Liver (tissue), 9 donors: ENCODE results near the gene TPD52L2. TPM values are rescaled to one million over a fixed set of nuclear protein-coding genes. Genes with fewer than 3 reads are reported as not detected.
"Not testable (repeated sequence)": the region's sequence is repeated elsewhere in the genome, so short reads cannot be mapped to it uniquely, and the experiment has no call there.

Experiments used
- DNase-seq: peaks from one replicate; pipeline ENCODE4 v3.0.0-alpha.2; 2017; ENCODE audit warnings: low spot score
- H3K27ac ChIP-seq, 2 donors: one replicate each; pipeline ENCODE4 v1.7.0; 2013; ENCODE audit warnings: inconsistent platforms in 2 of 2, low read length in 2 of 2, control low read depth in 1 of 2, low read depth in 1 of 2, mild to moderate bottlenecking in 1 of 2
- H3K27me3 ChIP-seq, 4 donors: one replicate each; pipeline versions ENCODE4 v1.6.1 to v1.7.0; 2013; ENCODE audit warnings: low read length in 3 of 4, inconsistent platforms in 1 of 4, mild to moderate bottlenecking in 1 of 4, moderate library complexity in 1 of 4; ENCODE audit not compliant: control insufficient read depth in 4 of 4, insufficient read depth in 4 of 4
- H3K36me3 ChIP-seq, 4 donors: one replicate each; pipeline versions ENCODE4 v1.6.1 to v1.7.0; 2013; ENCODE audit warnings: low read length in 3 of 4, mild to moderate bottlenecking in 3 of 4, low read depth in 1 of 4, moderate library complexity in 1 of 4; ENCODE audit not compliant: control insufficient read depth in 4 of 4, insufficient read depth in 3 of 4
- H3K4me1 ChIP-seq, 4 donors: one replicate each; pipeline versions ENCODE4 v1.6.1 to v1.7.0; 2013; ENCODE audit warnings: low read length in 3 of 4, mild to moderate bottlenecking in 3 of 4, moderate library complexity in 1 of 4; ENCODE audit not compliant: control insufficient read depth in 4 of 4, insufficient read depth in 4 of 4
- H3K4me3 ChIP-seq, 3 donors: one replicate each; pipeline versions ENCODE4 v1.6.1 to v1.7.0; 2013; ENCODE audit warnings: low read length in 3 of 3, control low read depth in 1 of 3, low read depth in 1 of 3, mild to moderate bottlenecking in 1 of 3
- H3K9ac ChIP-seq, 2 donors: one replicate each; pipeline ENCODE4 v1.7.0; 2013; ENCODE audit warnings: low read length in 2 of 2, mild to moderate bottlenecking in 2 of 2, moderate library complexity in 2 of 2, control low read depth in 1 of 2, low read depth in 1 of 2
- H3K9me3 ChIP-seq, 4 donors: one replicate each; pipeline versions ENCODE4 v1.6.1 to v1.7.0; 2013; ENCODE audit warnings: low read length in 3 of 4; ENCODE audit not compliant: control insufficient read depth in 4 of 4
- HNF4A ChIP-seq, 2 donors: conservative IDR thresholded peaks; 2 replicates each; pipeline ENCODE4 v1.6.1; 2016; ENCODE audit warnings: antibody characterized with exemption in 2 of 2, mild to moderate bottlenecking in 2 of 2
- HNF4G ChIP-seq: IDR thresholded peaks from 2 replicates; pipeline ENCODE4 v1.6.1; 2016; ENCODE audit warnings: antibody characterized with exemption
- NR2F2 ChIP-seq: IDR thresholded peaks from 2 replicates; pipeline ENCODE4 v1.6.1; 2016; ENCODE audit warnings: antibody characterized with exemption
- SP1 ChIP-seq: IDR thresholded peaks from 2 replicates; pipeline ENCODE4 v1.6.1; 2018; ENCODE audit warnings: antibody characterized with exemption, mild to moderate bottlenecking
- TAF1 ChIP-seq: conservative IDR thresholded peaks from 2 replicates; pipeline ENCODE4 v1.6.1; 2016; ENCODE audit warnings: antibody characterized with exemption, mild to moderate bottlenecking
- WGBS: extraction: QIAGEN DNeasy Blood & Tissue Kit; methylation state at CpG from one replicate; pipeline ENCODE4 v1.1.7; 2013; 5-methylcytosine and 5-hydroxymethylcytosine counted together
- polyA plus RNA-seq, 2 donors: library from polyadenylated mRNA; stranded (reverse) in 1 of 2; unstranded in 1 of 2; fragments of 200-250 nt in 1 of 2; fragments of >200 nt in 1 of 2; fragmentation: Nextera tagmentation in 1 of 2; extraction: Ambion mirVana in 1 of 2; gene quantifications; one replicate each; pipeline versions ENCODE4 v1.2.1 to v1.2.3, GENCODE V29; 2013 to 2015
- total RNA-seq, 2 donors: library from RNA; depleted of rRNA; stranded (reverse); fragments of >200 nt; gene quantifications; one replicate each; pipeline ENCODE4 v1.2.3, GENCODE V29; 2014
- TF ChIP-seq, protein P1 (sequence below): IDR thresholded peaks from 2 replicates; pipeline ENCODE4 v1.6.1; 2016; ENCODE audit warnings: antibody characterized with exemption
- TF ChIP-seq, protein P2 (sequence below): IDR thresholded peaks from 2 replicates; pipeline ENCODE4 v1.6.1; 2016; ENCODE audit warnings: antibody characterized with exemption
- TF ChIP-seq, protein P3 (sequence below): IDR thresholded peaks from 2 replicates; pipeline ENCODE4 v1.6.1; 2016; ENCODE audit warnings: antibody characterized with exemption, mild to moderate bottlenecking
- TF ChIP-seq, protein P4 (sequence below): fragments of 150-350 bp; IDR thresholded peaks from 2 replicates; pipeline ENCODE4 v1.5.1; 2017; ENCODE audit warnings: improper control_type of control experiment, low read depth, low read length; ENCODE audit not compliant: missing input control
- donor health status: healthy.
- donor health status: healthy.
- donor health status: healthy.
- donor health status: healthy.
- donor health status: healthy.

TPD52L2 gene
- total and polyA plus RNA-seq, 4 donors: 12.3 to 33.0 (median 28.2) TPM

DNA sequence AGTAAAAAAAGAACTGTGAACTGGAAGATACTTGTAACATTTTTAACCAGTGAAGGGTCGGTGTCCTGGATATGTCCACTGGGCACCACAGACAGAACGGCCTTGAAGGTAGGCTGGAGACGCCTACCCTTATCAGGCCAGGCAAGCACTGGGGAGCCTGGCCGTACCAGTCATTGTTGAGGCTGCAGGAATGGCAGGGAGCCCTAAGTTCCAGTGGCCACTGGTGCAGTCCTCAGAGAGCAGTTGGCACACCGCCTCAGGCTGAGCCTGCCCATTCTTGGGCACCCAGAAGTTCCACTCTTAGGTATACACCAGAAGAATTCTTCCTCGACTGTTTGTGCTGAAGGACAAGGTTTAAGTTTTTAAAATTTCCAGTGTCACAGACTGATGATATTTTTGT lies 50.4 kb downstream of the TPD52L2 start:
- 91% methylated on average over 6 of the region's 6 CpGs for WGBS
- no peaks in the 10 kb centered on the region for H3K4me1 ChIP-seq
- TF ChIP-seq, protein P1, sequence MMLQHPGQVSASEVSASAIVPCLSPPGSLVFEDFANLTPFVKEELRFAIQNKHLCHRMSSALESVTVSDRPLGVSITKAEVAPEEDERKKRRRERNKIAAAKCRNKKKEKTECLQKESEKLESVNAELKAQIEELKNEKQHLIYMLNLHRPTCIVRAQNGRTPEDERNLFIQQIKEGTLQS: no peak
- no peak for TF ChIP-seq NR2F2
- TF ChIP-seq, protein P2, sequence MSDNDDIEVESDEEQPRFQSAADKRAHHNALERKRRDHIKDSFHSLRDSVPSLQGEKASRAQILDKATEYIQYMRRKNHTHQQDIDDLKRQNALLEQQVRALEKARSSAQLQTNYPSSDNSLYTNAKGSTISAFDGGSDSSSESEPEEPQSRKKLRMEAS: no peak
- TF ChIP-seq, protein P3, sequence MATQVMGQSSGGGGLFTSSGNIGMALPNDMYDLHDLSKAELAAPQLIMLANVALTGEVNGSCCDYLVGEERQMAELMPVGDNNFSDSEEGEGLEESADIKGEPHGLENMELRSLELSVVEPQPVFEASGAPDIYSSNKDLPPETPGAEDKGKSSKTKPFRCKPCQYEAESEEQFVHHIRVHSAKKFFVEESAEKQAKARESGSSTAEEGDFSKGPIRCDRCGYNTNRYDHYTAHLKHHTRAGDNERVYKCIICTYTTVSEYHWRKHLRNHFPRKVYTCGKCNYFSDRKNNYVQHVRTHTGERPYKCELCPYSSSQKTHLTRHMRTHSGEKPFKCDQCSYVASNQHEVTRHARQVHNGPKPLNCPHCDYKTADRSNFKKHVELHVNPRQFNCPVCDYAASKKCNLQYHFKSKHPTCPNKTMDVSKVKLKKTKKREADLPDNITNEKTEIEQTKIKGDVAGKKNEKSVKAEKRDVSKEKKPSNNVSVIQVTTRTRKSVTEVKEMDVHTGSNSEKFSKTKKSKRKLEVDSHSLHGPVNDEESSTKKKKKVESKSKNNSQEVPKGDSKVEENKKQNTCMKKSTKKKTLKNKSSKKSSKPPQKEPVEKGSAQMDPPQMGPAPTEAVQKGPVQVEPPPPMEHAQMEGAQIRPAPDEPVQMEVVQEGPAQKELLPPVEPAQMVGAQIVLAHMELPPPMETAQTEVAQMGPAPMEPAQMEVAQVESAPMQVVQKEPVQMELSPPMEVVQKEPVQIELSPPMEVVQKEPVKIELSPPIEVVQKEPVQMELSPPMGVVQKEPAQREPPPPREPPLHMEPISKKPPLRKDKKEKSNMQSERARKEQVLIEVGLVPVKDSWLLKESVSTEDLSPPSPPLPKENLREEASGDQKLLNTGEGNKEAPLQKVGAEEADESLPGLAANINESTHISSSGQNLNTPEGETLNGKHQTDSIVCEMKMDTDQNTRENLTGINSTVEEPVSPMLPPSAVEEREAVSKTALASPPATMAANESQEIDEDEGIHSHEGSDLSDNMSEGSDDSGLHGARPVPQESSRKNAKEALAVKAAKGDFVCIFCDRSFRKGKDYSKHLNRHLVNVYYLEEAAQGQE: no peak
- no peak for DNase-seq
- no peak overlapping the region for H3K27ac ChIP-seq
- H3K4me3 ChIP-seq: no peak overlapping the region
- no peaks in the 10 kb centered on the region for H3K27me3 ChIP-seq
- H3K9me3 ChIP-seq: no peaks in the 10 kb centered on the region
- no peak overlapping the region for H3K9ac ChIP-seq
- peaks cover 0 to 12% (median 2%) of the 10 kb centered on the region in 4 donors for H3K36me3 ChIP-seq

DNA sequence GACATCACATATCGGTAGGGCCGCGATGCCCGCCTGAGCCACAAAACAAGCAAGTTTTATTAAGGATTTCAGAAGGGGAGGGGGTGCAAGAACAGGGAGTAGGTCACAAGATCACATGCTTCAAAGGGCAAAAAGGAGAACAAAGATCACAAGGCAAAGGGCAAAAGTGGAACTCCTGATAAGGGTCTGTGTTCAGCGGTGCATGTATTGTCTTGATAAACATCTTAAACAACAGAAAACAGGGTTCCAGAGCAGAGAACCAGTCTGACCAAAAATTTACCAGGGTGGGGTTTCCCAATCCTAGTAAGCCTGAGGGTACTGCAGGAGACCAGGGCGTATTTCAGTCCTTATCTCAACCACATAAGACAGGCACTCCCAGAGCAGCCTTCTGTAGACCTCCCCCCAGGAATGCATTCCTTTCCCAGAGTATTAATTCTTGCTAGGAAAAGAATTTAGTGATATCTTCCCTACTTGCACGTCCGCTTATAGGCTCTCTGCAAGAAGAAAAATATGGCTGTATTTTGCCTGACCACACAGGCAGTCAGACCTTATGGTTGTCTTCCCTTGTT lies 51.4 kb downstream of the TPD52L2 start:
- not testable (repeated sequence) for H3K4me3 ChIP-seq, H3K27me3 ChIP-seq, H3K4me1 ChIP-seq, DNase-seq, H3K9ac ChIP-seq, H3K27ac ChIP-seq, H3K9me3 ChIP-seq
- peak; percentile 7 to 26 for TF ChIP-seq HNF4A (conservative IDR thresholded peaks at IDR 0.05)
- WGBS: 91% methylated on average over 8 of the region's 8 CpGs
- H3K36me3 ChIP-seq: peaks cover 0 to 12% (median 3%) of the 10 kb centered on the region in 4 donors

DNA sequence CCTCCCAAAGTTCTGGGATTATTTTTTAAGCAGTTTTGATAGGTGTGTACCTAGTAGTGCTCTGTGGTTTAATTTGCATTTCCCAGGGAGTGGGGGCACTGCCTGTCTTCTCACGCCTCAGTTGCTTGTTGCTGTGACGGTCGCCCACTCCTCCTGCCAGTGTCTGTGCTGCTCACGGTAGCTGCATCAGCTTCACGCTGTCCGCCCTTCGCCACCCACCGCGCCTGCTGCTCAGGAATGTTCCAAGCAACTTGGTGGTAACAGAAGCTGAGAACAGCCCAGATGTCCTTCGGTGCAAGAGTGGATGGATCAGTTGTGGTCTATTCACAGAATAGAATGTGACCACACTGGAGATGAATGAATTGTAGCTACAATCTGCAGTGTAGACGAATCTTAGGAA lies 52.7 kb downstream of the TPD52L2 start:
- Histone ChIP-seq H3K27ac (no peak overlapping the region), H3K27me3 (no peaks in the 10 kb centered on the region), H3K9ac (no peak overlapping the region), H3K4me1 (no peaks in the 10 kb centered on the region), H3K4me3 (no peak overlapping the region), H3K9me3 (no peaks in the 10 kb centered on the region), H3K36me3 (peaks cover 0 to 12% (median 4%) of the 10 kb centered on the region in 4 donors)
- no peak for DNase-seq
- WGBS: 94% methylated on average over 11 of the region's 11 CpGs
- TF ChIP-seq SP1: no peak
- TF ChIP-seq, protein P4, sequence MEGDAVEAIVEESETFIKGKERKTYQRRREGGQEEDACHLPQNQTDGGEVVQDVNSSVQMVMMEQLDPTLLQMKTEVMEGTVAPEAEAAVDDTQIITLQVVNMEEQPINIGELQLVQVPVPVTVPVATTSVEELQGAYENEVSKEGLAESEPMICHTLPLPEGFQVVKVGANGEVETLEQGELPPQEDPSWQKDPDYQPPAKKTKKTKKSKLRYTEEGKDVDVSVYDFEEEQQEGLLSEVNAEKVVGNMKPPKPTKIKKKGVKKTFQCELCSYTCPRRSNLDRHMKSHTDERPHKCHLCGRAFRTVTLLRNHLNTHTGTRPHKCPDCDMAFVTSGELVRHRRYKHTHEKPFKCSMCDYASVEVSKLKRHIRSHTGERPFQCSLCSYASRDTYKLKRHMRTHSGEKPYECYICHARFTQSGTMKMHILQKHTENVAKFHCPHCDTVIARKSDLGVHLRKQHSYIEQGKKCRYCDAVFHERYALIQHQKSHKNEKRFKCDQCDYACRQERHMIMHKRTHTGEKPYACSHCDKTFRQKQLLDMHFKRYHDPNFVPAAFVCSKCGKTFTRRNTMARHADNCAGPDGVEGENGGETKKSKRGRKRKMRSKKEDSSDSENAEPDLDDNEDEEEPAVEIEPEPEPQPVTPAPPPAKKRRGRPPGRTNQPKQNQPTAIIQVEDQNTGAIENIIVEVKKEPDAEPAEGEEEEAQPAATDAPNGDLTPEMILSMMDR: no peak
- TF ChIP-seq HNF4G: no peak
- TF ChIP-seq TAF1: no peak
